K562 (cell line): ENCODE data around the gene SLC5A11. TPM values are rescaled to one million over a fixed set of nuclear protein-coding genes. Genes with fewer than 3 reads are reported as not detected.

Experiments
- NR1H2 ChIP-seq: sonication (generic); formaldehyde crosslinking; IDR thresholded peaks from 2 replicates; pipeline ENCODE4 v1.4.0; 2020; ENCODE audit warnings: mild to moderate bottlenecking, missing genetic modification reagents
- STAT6 ChIP-seq: sonication (generic); formaldehyde crosslinking; IDR thresholded peaks from 2 replicates; pipeline ENCODE4 v1.8.1; 2023; ENCODE audit warnings: mild to moderate bottlenecking, missing genetic modification reagents
- TCF3 ChIP-seq: sonication (generic); formaldehyde crosslinking; IDR thresholded peaks from 2 replicates; pipeline ENCODE4 v1.4.0; 2020; ENCODE audit warnings: mild to moderate bottlenecking, missing genetic modification reagents
- TOE1 ChIP-seq, 2 experiments: fragments of 450-650 bp in 1 of 2; sonication (generic) in 1 of 2; formaldehyde crosslinking in 1 of 2; IDR thresholded peaks; 2 replicates each; pipeline versions ENCODE4 v1.7.1 to v1.8.0; 2016 to 2022; ENCODE audit warnings: borderline replicate concordance in 2 of 2, mild to moderate bottlenecking in 2 of 2, antibody characterized with exemption in 1 of 2, inconsistent platforms in 1 of 2, low read depth in 1 of 2, missing genetic modification reagents in 1 of 2, moderate library complexity in 1 of 2
- ZNF175 ChIP-seq: fragments of 200-800 bp; sonication (Bioruptor generic); IDR thresholded peaks from 2 replicates; pipeline ENCODE4 v1.6.1; 2016; ENCODE audit warnings: low read depth, mild to moderate bottlenecking, missing genetic modification characterization, missing compliant biosample characterization
- ZNF184 ChIP-seq: sonication (generic); formaldehyde crosslinking; IDR thresholded peaks from 2 replicates; pipeline ENCODE4 v1.5.0; 2020; ENCODE audit warnings: missing genetic modification reagents
- ZNF232 ChIP-seq: sonication (generic); formaldehyde crosslinking; IDR thresholded peaks from 2 replicates; pipeline ENCODE4 v1.8.0; 2022; ENCODE audit warnings: mild to moderate bottlenecking, missing genetic modification reagents
- ZNF431 ChIP-seq: sonication (generic); formaldehyde crosslinking; IDR thresholded peaks from 2 replicates; pipeline ENCODE4 v1.8.0; 2022; ENCODE audit warnings: mild to moderate bottlenecking, missing genetic modification reagents
- ZZZ3 ChIP-seq: fragments of 450-650 bp; IDR thresholded peaks from 2 replicates; pipeline ENCODE4 v1.6.1; 2016; ENCODE audit warnings: antibody characterized with exemption, mild to moderate bottlenecking, moderate library complexity
- polyA plus RNA-seq, 8 experiments: library from polyadenylated mRNA; depleted of rRNA in 4 of 8; stranded (reverse) in 5 of 8; unstranded in 3 of 8; fragments of >200 nt; fragmentation: Nextera tagmentation in 2 of 8; fragmentation: Illumina TruSeq in 1 of 8; extraction: Ambion mirVana in 2 of 8; extraction: Trizol in 1 of 8; gene quantifications; 2 replicates each; pipeline versions ENCODE4 v1.2.1 to v1.2.3, GENCODE V29; 2011 to 2014; ENCODE audit warnings: inconsistent platforms in 1 of 8, missing spikeins in 1 of 8
- total RNA-seq, 7 experiments: library from RNA; depleted of rRNA in 6 of 7; stranded (reverse); fragments of >200 nt in 6 of 7; fragmentation: Illumina TruSeq in 2 of 7; extraction: Trizol in 2 of 7; gene quantifications; 2 replicates each; pipeline versions ENCODE4 v1.2.1 to v1.2.3, GENCODE V29; 2011 to 2021; ENCODE audit warnings: low replicate concordance in 1 of 7
- TF ChIP-seq, protein P1 (sequence below), 2 experiments: fragments of 150-350 bp in 1 of 2; IDR thresholded peaks; 2 replicates each; pipeline ENCODE4 v1.6.1; 2012 to 2016; ENCODE audit warnings: low read depth in 2 of 2, low read length in 2 of 2, mild to moderate bottlenecking in 1 of 2, moderate library complexity in 1 of 2

The SLC5A11 gene
- total and polyA plus RNA-seq, 9 of the 15 experiments (the other 6 are each of a cell fraction or from before 2014, with no cell fraction given): 0.04 to 0.25 (median 0.11) TPM; not detected in 3

GRCh38 chr16:24917891-24918290 lies 72.1 kb downstream of the SLC5A11 start (continued):
- TF ChIP-seq, protein P1, sequence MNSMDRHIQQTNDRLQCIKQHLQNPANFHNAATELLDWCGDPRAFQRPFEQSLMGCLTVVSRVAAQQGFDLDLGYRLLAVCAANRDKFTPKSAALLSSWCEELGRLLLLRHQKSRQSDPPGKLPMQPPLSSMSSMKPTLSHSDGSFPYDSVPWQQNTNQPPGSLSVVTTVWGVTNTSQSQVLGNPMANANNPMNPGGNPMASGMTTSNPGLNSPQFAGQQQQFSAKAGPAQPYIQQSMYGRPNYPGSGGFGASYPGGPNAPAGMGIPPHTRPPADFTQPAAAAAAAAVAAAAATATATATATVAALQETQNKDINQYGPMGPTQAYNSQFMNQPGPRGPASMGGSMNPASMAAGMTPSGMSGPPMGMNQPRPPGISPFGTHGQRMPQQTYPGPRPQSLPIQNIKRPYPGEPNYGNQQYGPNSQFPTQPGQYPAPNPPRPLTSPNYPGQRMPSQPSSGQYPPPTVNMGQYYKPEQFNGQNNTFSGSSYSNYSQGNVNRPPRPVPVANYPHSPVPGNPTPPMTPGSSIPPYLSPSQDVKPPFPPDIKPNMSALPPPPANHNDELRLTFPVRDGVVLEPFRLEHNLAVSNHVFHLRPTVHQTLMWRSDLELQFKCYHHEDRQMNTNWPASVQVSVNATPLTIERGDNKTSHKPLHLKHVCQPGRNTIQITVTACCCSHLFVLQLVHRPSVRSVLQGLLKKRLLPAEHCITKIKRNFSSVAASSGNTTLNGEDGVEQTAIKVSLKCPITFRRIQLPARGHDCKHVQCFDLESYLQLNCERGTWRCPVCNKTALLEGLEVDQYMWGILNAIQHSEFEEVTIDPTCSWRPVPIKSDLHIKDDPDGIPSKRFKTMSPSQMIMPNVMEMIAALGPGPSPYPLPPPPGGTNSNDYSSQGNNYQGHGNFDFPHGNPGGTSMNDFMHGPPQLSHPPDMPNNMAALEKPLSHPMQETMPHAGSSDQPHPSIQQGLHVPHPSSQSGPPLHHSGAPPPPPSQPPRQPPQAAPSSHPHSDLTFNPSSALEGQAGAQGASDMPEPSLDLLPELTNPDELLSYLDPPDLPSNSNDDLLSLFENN (IDR thresholded peaks at IDR 0.05; ENCODE audit: low read depth in 2 of 2, low read length in 2 of 2): no peak
- TF ChIP-seq TCF3 (CRISPR knock-in tag) (no peak), ZNF175 (no peak), ZNF431 (CRISPR knock-in tag) (no peak), STAT6 (CRISPR knock-in tag) (no peak), NR1H2 (no peak), ZNF232 (CRISPR knock-in tag) (no peak), ZNF184 (CRISPR knock-in tag) (no peak), ZZZ3 (no peak), TOE1 (IDR thresholded peaks at IDR 0.05; ENCODE audit: borderline replicate concordance) (no peak), TOE1 (CRISPR knock-in tag; IDR thresholded peaks at IDR 0.05; ENCODE audit: borderline replicate concordance, low read depth) (no peak)
